Fibroblast of pulmonary artery (primary cell): ENCODE data around the gene APBA3.

Source experiments
- DNase-seq: peaks from one replicate; pipeline ENCODE4 v3.0.0-alpha.2; 2010; ENCODE audit warnings: low read depth
- H3K4me3 ChIP-seq: replicated peaks from 2 replicates; pipeline ENCODE4 v1.5.1; 2011; ENCODE audit warnings: low read depth, mild to moderate bottlenecking, control low read depth, low read length, moderate library complexity
- CTCF ChIP-seq: IDR thresholded peaks from 2 replicates; pipeline ENCODE4 v1.5.1; 2011; ENCODE audit warnings: mild to moderate bottlenecking, control low read depth, low read length, inconsistent platforms; ENCODE audit errors: missing control alignments

APBA3 gene

GRCh38 chr19:3775374-3775711 lies 13.9 kb upstream of the APBA3 start:
- no peak for DNase-seq
- no peak for TF ChIP-seq CTCF
- H3K4me3 ChIP-seq: no peak overlapping the region

GRCh38 chr19:3774621-3775373 lies 13.3 kb upstream of the APBA3 start:
- no peak for DNase-seq
- TF ChIP-seq CTCF: no peak
- no peak overlapping the region for H3K4me3 ChIP-seq

- H3K4me3 ChIP-seq: no peak overlapping the region
- no peak for TF ChIP-seq CTCF
- no peak for DNase-seq
Observed at GRCh38 chr19:3773814-3774515, 12.5 kb upstream of the APBA3 start.

GRCh38 chr19:3771906-3772455 lies 10.5 kb upstream of the APBA3 start, which contains the start of gene RAX2:
RAX2 (minus strand) TSS chr19:3772228; CDS start chr19:3771742, 486 bp downstream.
- no peak for DNase-seq
- no peak within 1 kb of the TSS for H3K4me3 ChIP-seq
- TF ChIP-seq CTCF: no peak

GRCh38 chr19:3771000-3771905 lies 9.8 kb upstream of the APBA3 start:
- DNase-seq: no peak
- H3K4me3 ChIP-seq: no peak overlapping the region
- TF ChIP-seq CTCF: no peak

DNA sequence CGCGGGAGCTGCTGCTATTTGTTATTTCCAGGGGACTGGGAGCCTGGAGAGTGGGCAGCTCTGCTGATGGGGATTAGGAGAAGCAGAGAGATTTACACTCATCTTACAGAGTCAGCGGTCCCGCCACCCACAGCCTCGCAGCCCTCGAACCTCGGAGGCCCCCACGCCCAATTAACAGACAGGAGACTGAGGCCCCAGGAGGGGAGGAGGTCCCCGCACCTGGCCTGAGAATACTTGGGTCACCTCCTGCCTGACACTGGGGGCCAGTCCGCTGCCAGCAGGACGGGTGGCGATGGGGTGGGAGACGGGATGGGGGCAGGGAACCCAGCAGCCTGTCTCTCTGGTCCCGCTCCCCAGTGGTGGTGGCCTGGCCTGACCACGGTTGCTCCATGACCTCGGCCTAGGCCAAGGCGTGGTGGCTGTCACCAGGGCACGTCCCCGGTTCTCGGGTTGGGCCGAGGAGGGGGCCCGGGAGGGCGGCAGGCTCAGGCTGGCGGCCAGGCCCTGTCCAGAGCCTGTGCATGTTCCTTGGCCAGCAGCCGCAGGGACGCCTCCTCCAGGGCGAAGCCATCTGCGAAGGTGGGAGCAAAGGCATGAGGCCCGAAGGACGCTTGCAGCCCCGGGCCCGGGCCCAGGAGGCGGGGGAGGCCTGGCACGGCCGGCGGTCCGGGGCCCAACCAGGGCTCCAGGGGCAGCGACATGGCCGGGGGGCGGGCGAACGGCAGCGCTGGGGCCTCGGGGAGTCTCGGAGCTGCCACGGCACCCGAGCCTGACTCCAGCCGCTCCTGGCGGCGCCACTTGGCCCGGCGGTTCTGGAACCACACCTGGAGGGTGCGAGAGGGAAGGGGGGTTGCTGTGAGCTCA lies 8.9 kb upstream of the APBA3 start:
- TF ChIP-seq CTCF: no peak
- no peak overlapping the region for H3K4me3 ChIP-seq
- no peak for DNase-seq
